PFSK-1 (cell line): Measurements from ENCODE around the gene RUNX2.

Experiments
- FOXP2 ChIP-seq: optimal IDR thresholded peaks from 2 replicates; pipeline ENCODE3; 2011; ENCODE audit warnings: borderline replicate concordance, control low read depth, inconsistent platforms; ENCODE audit not compliant: insufficient read depth; ENCODE audit errors: extremely low read length, extremely low read depth
- POLR2AphosphoS5 ChIP-seq: IDR thresholded peaks from 2 replicates; pipeline ENCODE4 v1.6.1; 2012; ENCODE audit warnings: low read depth, mild to moderate bottlenecking, control low read depth, low read length, moderate library complexity
- REST ChIP-seq, 2 experiments: IDR thresholded peaks; 2 replicates each; pipeline versions ENCODE4 v1.6.1 to v1.8.0; 2011 to 2012; ENCODE audit warnings: low read depth in 2 of 2, low read length in 2 of 2, control low read depth in 1 of 2, inconsistent platforms in 1 of 2, mild to moderate bottlenecking in 1 of 2, moderate library complexity in 1 of 2; ENCODE audit not compliant: insufficient read depth in 1 of 2
- SIN3A ChIP-seq: IDR thresholded peaks from 2 replicates; pipeline ENCODE4 v1.6.1; 2012; ENCODE audit warnings: mild to moderate bottlenecking, low read length, moderate library complexity, borderline replicate concordance; ENCODE audit not compliant: insufficient read depth
- TAF1 ChIP-seq: IDR thresholded peaks from 2 replicates; pipeline ENCODE4 v1.6.1; 2012; ENCODE audit warnings: low read length, control low read depth, borderline replicate concordance; ENCODE audit not compliant: insufficient read depth

Gene RUNX2

GRCh38 chr6:45495429-45496084, 167.4 kb downstream of the RUNX2 start:
- TF ChIP-seq TAF1 (no peak), POLR2AphosphoS5 (no peak), FOXP2 (no peak), SIN3A (no peak), REST (IDR thresholded peaks at IDR 0.05; ENCODE audit: insufficient read depth in 1 of 2, low read depth in 2 of 2, low read length in 2 of 2) (no peak)

GRCh38 chr6:45496085-45496433, 167.9 kb downstream of the RUNX2 start:
- TF ChIP-seq FOXP2: no peak
- no peak for TF ChIP-seq TAF1
- no peak for TF ChIP-seq SIN3A
- no peak for TF ChIP-seq REST (IDR thresholded peaks at IDR 0.05; ENCODE audit: insufficient read depth in 1 of 2, low read depth in 2 of 2, low read length in 2 of 2)
- TF ChIP-seq POLR2AphosphoS5: no peak

- TF ChIP-seq REST (IDR thresholded peaks at IDR 0.05; ENCODE audit: insufficient read depth in 1 of 2, low read depth in 2 of 2, low read length in 2 of 2) (no peak), SIN3A (no peak), FOXP2 (no peak), TAF1 (no peak), POLR2AphosphoS5 (no peak)
Observed at GRCh38 chr6:45498591-45498990, 170.5 kb downstream of the RUNX2 start.

GRCh38 chr6:45500924-45501816, 173.0 kb downstream of the RUNX2 start:
- no peak for TF ChIP-seq POLR2AphosphoS5

GRCh38 chr6:45502456-45502855, 174.3 kb downstream of the RUNX2 start:
- TF ChIP-seq SIN3A: no peak
- no peak for TF ChIP-seq REST (IDR thresholded peaks at IDR 0.05; ENCODE audit: insufficient read depth in 1 of 2, low read depth in 2 of 2, low read length in 2 of 2)
- TF ChIP-seq TAF1: no peak
- no peak for TF ChIP-seq POLR2AphosphoS5
- no peak for TF ChIP-seq FOXP2
